ENCODE results near the gene PPID.

DNA sequence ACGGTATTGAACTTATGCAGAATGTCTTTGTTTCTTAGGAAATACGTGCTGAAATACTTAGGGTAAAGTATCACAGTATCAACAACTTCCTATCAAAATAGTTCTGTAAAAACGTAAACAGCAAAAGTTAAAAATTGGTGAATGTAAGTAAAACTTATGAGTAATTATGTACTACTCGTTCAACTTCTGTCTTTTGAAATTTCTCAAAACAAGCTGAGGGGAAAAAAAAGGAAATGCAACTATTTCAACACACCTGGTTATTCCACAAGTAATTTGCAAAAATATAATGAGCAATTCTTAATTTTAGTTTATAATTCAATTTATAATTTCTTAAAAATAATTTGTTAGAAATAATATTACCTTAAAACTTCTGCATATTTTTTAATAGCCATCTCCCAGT lies 8.3 kb downstream of the PPID start:
- TF ChIP-seq, protein P1, sequence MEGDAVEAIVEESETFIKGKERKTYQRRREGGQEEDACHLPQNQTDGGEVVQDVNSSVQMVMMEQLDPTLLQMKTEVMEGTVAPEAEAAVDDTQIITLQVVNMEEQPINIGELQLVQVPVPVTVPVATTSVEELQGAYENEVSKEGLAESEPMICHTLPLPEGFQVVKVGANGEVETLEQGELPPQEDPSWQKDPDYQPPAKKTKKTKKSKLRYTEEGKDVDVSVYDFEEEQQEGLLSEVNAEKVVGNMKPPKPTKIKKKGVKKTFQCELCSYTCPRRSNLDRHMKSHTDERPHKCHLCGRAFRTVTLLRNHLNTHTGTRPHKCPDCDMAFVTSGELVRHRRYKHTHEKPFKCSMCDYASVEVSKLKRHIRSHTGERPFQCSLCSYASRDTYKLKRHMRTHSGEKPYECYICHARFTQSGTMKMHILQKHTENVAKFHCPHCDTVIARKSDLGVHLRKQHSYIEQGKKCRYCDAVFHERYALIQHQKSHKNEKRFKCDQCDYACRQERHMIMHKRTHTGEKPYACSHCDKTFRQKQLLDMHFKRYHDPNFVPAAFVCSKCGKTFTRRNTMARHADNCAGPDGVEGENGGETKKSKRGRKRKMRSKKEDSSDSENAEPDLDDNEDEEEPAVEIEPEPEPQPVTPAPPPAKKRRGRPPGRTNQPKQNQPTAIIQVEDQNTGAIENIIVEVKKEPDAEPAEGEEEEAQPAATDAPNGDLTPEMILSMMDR (IDR thresholded peaks at IDR 0.05) = no peak
- no peak for TF ChIP-seq POLR2A (IDR thresholded peaks at IDR 0.05)

Measured in lower leg skin (tissue), 3 donors.